Effector memory CD4-positive, alpha-beta T cell (primary cell): ENCODE results near the gene LENG1.
A peak's percentile ranks its signal among the peaks of the same experiment; 100 is the strongest.
"Not testable (repeated sequence)": the region's sequence is repeated elsewhere in the genome, so short reads cannot be mapped to it uniquely, and the experiment has no call there.

ENCODE experiments used
- DNase-seq, 3 donors: peaks; one replicate each; pipeline ENCODE4 v3.0.0-alpha.2; 2020
- H3K27ac ChIP-seq: 2 replicates; pipeline ENCODE4 v1.7.0; 2013; ENCODE audit warnings: mild to moderate bottlenecking, low read length, moderate library complexity; ENCODE audit not compliant: insufficient read depth, poor library complexity, severe bottlenecking
- H3K27me3 ChIP-seq: replicated peaks from 2 replicates; pipeline ENCODE4 v1.7.0; 2013; ENCODE audit warnings: mild to moderate bottlenecking, low read length; ENCODE audit not compliant: insufficient read depth, control insufficient read depth, poor library complexity, severe bottlenecking
- H3K36me3 ChIP-seq: 2 replicates; pipeline ENCODE4 v1.7.0; 2013; ENCODE audit warnings: mild to moderate bottlenecking, low read length, moderate library complexity; ENCODE audit not compliant: control insufficient read depth, insufficient read depth
- H3K4me1 ChIP-seq: 2 replicates; pipeline ENCODE4 v1.7.0; 2013; ENCODE audit warnings: low read length, mild to moderate bottlenecking; ENCODE audit not compliant: control insufficient read depth, insufficient read depth, poor library complexity, severe bottlenecking
- H3K4me3 ChIP-seq: 2 replicates; pipeline ENCODE4 v1.7.0; 2013; ENCODE audit warnings: low read length, low read depth, mild to moderate bottlenecking; ENCODE audit not compliant: insufficient read depth, poor library complexity, severe bottlenecking
- H3K9me3 ChIP-seq: 2 replicates; pipeline ENCODE4 v1.7.0; 2013; ENCODE audit warnings: mild to moderate bottlenecking, low read length, moderate library complexity; ENCODE audit not compliant: control insufficient read depth

The LENG1 gene

DNA sequence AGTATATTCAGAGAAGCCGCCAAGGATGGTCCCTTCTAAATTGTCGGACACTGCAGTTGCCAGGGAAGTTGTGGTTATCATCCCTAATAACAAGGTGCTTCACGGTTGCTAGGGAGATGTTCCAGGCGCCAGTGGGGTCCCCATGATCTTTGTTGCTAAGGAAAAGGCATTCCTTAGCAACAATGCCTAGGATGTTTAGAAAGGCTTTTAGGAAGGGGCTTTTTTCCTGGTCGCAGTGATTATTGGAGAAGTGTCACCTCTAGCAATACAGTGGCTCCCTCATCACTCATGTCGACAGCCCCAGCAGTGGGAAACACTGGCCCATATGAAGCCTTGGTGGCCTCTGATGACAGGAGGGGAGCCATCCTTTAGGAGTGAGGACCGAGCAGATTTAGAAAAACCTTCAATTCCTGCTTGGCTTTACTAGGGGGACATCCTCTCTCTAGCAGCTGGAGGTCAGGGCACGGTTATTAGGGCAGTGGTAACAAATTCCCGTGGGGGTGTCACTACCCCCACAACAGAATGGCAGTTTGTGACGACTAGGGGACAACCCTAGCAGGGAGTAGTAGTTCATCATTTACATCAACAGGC, 19.8 kb upstream of the LENG1 start:
- Histone ChIP-seq H3K4me3 (no peak overlapping the region), H3K27ac (no peak overlapping the region)

GRCh38 chr19:54178581-54179261, 19.2 kb upstream of the LENG1 start:
- H3K27ac ChIP-seq, result no peak overlapping the region
- DNase-seq, result no peak

More for the DNA sequence above, 19.8 kb upstream of the LENG1 start:
- Histone ChIP-seq H3K36me3 (peaks cover 13% of the 10 kb centered on the region), H3K27me3 (no peaks in the 10 kb centered on the region), H3K4me1 (no peaks in the 10 kb centered on the region), H3K9me3 (no peaks in the 10 kb centered on the region)
- no peak for DNase-seq

GRCh38 chr19:54173951-54174834, 14.7 kb upstream of the LENG1 start:
- no peaks in the 10 kb centered on the region for H3K27me3 ChIP-seq
- no peak overlapping the region for H3K27ac ChIP-seq
- no peak for DNase-seq
- H3K4me1 ChIP-seq, result peaks cover 6% of the 10 kb centered on the region
- peaks cover 3% of the 10 kb centered on the region for H3K36me3 ChIP-seq
- no peaks in the 10 kb centered on the region for H3K9me3 ChIP-seq
- H3K4me3 ChIP-seq, result no peak overlapping the region

More at GRCh38 chr19:54178581-54179261, 19.2 kb upstream of the LENG1 start:
- no peaks in the 10 kb centered on the region for H3K9me3 ChIP-seq
- no peak overlapping the region for H3K4me3 ChIP-seq
- no peaks in the 10 kb centered on the region for H3K4me1 ChIP-seq
- H3K27me3 ChIP-seq, result no peaks in the 10 kb centered on the region
- peaks cover 13% of the 10 kb centered on the region for H3K36me3 ChIP-seq

DNA sequence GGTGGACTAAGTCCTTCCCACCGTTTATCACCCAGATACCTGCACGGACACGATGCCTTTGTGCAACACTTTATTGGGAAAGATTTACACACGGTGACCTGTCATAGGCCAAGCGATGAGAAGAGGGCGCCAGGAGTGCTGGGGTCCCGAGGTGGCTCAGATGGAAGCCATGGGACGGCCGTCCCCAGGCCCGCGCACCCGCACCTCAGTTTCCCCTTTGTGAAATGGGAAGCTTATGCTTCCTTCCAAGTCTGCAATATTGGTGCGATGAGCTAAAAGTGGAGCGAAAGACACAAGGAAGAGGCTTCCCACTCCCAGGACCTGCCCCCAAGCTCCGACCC, 13.8 kb upstream of the LENG1 start:
- H3K27ac ChIP-seq, result no peak overlapping the region
- no peak for DNase-seq
- no peaks in the 10 kb centered on the region for H3K9me3 ChIP-seq
- no peak overlapping the region for H3K4me3 ChIP-seq
- H3K36me3 ChIP-seq, result peaks cover 3% of the 10 kb centered on the region
- no peaks in the 10 kb centered on the region for H3K27me3 ChIP-seq
- H3K4me1 ChIP-seq, result peaks cover 8% of the 10 kb centered on the region

GRCh38 chr19:54172471-54173358, 13.2 kb upstream of the LENG1 start, which contains the start of gene TMC4:
TMC4 (minus strand) TSS chr19:54173160; CDS start chr19:54173117, 43 bp downstream.
- no peak within 1 kb of the TSS for H3K4me3 ChIP-seq
- no peak for DNase-seq
- no peaks in the 10 kb centered on the region for H3K27me3 ChIP-seq
- peaks cover 10% of the 10 kb centered on the region for H3K4me1 ChIP-seq
- H3K9me3 ChIP-seq, result no peaks in the 10 kb centered on the region
- H3K36me3 ChIP-seq, result peaks cover 3% of the 10 kb centered on the region
- no peak within 1 kb of the TSS for H3K27ac ChIP-seq

- H3K9me3 ChIP-seq, H3K36me3 ChIP-seq, H3K27me3 ChIP-seq, DNase-seq, H3K4me3 ChIP-seq, H3K27ac ChIP-seq: not testable (repeated sequence)
- H3K4me1 ChIP-seq, result peaks cover 10% of the 10 kb centered on the region
Observed at GRCh38 chr19:54171736-54172431, 12.4 kb upstream of the LENG1 start.

GRCh38 chr19:54169149-54169740, 9.7 kb upstream of the LENG1 start:
- Histone ChIP-seq H3K4me3 (no peak overlapping the region), H3K27ac (no peak overlapping the region), H3K36me3 (no peaks in the 10 kb centered on the region), H3K27me3 (no peaks in the 10 kb centered on the region), H3K9me3 (no peaks in the 10 kb centered on the region), H3K4me1 (peaks cover 15% of the 10 kb centered on the region)
- DNase-seq, result no peak

- Histone ChIP-seq H3K9me3 (no peaks in the 10 kb centered on the region), H3K36me3 (no peaks in the 10 kb centered on the region), H3K27me3 (no peaks in the 10 kb centered on the region), H3K4me3 (no peak overlapping the region), H3K27ac (no peak overlapping the region), H3K4me1 (peaks cover 22% of the 10 kb centered on the region)
- DNase-seq, result peak; percentile 69 to 84 (median 81)
Observed at GRCh38 chr19:54168174-54168917, 8.8 kb upstream of the LENG1 start.
